H7 (cell line): Measurements from ENCODE around the gene NPHS1. TPM values are rescaled to one million over a fixed set of nuclear protein-coding genes. Genes with fewer than 3 reads are reported as not detected.

Experiments used
- DNase-seq: peaks from one replicate; pipeline ENCODE4 v3.0.0; 2012
- H3K27me3 ChIP-seq: 2 replicates; pipeline ENCODE4 v1.6.0; 2011; ENCODE audit warnings: mild to moderate bottlenecking, low read length; ENCODE audit not compliant: control insufficient read depth, insufficient read depth
- H3K36me3 ChIP-seq: replicated peaks from 2 replicates; pipeline ENCODE4 v1.5.1; 2011; ENCODE audit warnings: low read length; ENCODE audit not compliant: control insufficient read depth, insufficient read depth
- H3K4me3 ChIP-seq: 2 replicates; pipeline ENCODE4 v1.5.1; 2011; ENCODE audit warnings: low read depth, mild to moderate bottlenecking, control low read depth, low read length, moderate library complexity; ENCODE audit not compliant: insufficient read depth
- total RNA-seq: library from RNA; depleted of rRNA; stranded (reverse); fragments of >200 nt; shearing (Covaris generic); gene quantifications from 2 replicates; pipeline ENCODE4 v1.2.3, GENCODE V29; 2014

NPHS1 gene
- total RNA-seq, 1 experiment from 2014 or later: not detected

DNA sequence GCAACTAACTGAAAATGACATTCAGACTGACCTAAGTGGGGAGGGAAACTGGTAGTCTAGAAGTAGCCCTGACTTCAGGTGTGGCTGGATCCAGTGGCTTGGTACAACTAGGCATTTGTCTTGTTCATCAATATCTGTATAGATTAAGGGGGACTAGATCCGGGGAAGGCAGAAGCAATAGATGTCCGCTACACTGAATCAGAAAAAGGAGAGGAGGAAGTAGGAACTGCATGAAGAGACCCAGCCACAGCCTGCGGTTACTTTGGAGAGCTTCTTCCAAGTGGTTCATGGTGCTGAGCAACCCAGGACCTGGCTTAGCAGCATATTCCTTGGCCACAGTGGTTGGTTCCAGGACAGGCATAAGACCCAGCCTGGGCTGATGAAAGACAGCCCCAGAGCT is 29.7 kb downstream of the NPHS1 start:
- H3K36me3 ChIP-seq: no peaks in the 10 kb centered on the region
- no peak for DNase-seq
- H3K27me3 ChIP-seq: peaks cover 2% of the 10 kb centered on the region; the same call in 1 of the 2 replicates
- H3K4me3 ChIP-seq: no peak overlapping the region

DNA sequence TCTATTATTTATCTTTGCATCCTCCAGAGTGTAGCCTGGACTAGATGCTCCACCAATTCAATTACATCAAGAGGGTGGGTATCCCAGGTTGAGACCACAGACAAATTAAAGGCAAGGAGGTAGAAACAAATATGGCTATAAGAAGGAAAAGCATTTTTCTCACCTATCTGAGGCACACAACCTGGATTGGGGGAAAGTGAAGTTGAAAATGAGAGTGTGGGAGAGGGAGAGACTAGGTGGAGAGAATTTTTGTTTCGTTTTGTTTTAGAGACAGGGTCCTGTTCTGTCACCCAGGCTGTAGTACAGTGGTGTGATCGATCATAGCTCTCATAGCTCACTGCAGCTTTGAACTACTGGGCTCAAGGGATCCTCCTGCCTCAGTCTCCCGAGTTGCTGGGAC is 33.9 kb downstream of the NPHS1 start:
- no peaks in the 10 kb centered on the region for H3K27me3 ChIP-seq
- H3K36me3 ChIP-seq: no peaks in the 10 kb centered on the region
- H3K4me3 ChIP-seq: no peak overlapping the region
- no peak for DNase-seq

DNA sequence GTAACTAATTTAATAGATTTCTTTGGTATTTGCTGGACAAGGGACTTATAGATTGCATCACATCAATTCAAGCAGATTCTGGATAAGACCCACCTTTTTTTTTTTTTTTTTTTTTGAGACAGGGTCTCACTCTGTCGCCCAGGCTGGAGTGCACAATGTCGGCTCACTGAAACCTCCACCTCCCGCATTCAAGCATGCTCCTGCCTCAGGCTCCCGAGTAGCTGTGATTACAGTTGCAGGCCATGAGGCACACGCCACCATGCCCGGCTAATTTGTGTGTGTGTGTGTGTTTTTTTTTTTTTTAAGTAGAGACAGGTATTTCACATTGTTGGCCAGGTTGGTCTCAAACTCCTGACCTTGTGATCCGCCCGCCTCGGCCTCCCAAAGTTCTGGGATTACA is 35.5 kb downstream of the NPHS1 start:
- Histone ChIP-seq H3K36me3 (no peaks in the 10 kb centered on the region), H3K27me3 (no peaks in the 10 kb centered on the region; the same call in 1 of the 2 replicates), H3K4me3 (no peak overlapping the region)
- no peak for DNase-seq

DNA sequence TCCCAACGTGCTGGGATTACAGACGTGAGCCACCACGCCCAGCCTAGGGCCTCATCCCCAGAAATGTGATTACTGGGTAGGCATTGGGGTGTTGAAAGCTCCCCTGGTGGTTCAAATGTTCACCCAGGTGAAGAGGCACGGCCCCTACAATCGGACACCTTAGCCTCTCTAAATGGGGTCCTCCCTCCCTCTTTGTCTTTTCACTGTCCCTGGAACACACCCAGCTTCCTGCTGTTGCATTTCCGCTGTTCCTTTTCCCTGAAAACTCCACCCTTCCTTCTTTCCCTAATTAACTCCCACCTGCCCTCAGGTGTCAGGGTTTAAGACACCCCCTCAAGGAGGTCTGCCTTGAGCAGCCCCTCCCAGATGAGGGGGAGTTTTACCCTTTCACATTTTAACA is 36.0 kb downstream of the NPHS1 start:
- H3K4me3 ChIP-seq: no peak overlapping the region
- no peaks in the 10 kb centered on the region; the same call in 1 of the 2 replicates for H3K27me3 ChIP-seq
- peak; percentile 52 for DNase-seq
- no peaks in the 10 kb centered on the region for H3K36me3 ChIP-seq

DNA sequence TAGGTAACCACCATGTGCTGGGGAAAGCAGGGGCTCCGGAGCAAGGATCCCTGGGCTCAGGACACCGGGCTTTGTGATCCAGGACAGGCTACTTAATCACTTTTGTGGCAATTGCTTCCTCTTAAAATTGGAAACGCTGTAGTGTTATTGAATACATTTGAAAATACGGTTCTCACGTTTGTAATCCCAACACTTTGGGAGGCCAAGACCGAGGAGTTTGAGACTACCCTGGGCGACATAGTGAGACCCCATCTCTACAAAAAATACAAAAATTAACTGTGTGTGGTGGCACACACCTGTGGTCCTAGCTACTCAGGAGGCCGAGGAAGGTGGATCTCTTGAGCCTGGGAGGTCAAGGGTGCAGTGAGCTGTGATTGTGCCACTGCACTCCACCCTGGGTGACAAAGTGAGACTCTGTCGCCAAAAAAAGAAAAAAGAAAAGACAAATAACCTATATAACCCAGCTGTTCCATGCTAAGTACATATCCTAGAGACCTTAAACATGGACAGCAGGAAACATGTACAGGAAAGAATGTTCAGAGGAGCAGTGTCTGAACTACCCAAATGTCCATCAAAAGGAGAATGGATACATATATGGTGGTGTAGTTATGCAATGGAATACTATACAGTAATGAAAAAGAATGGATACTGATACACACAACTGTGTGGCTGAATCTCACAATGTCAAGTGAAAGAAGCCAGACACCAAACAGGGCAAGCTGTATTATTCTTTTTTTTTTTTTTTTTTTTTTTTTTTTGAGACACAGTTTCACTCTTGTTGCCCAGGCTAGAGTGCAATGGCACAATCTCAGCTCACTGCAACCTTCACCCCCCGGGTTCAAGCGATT is 39.0 kb downstream of the NPHS1 start:
- Histone ChIP-seq H3K36me3 (no peaks in the 10 kb centered on the region), H3K27me3 (no peaks in the 10 kb centered on the region; the same call in 1 of the 2 replicates), H3K4me3 (no peak overlapping the region)
- no peak for DNase-seq

DNA sequence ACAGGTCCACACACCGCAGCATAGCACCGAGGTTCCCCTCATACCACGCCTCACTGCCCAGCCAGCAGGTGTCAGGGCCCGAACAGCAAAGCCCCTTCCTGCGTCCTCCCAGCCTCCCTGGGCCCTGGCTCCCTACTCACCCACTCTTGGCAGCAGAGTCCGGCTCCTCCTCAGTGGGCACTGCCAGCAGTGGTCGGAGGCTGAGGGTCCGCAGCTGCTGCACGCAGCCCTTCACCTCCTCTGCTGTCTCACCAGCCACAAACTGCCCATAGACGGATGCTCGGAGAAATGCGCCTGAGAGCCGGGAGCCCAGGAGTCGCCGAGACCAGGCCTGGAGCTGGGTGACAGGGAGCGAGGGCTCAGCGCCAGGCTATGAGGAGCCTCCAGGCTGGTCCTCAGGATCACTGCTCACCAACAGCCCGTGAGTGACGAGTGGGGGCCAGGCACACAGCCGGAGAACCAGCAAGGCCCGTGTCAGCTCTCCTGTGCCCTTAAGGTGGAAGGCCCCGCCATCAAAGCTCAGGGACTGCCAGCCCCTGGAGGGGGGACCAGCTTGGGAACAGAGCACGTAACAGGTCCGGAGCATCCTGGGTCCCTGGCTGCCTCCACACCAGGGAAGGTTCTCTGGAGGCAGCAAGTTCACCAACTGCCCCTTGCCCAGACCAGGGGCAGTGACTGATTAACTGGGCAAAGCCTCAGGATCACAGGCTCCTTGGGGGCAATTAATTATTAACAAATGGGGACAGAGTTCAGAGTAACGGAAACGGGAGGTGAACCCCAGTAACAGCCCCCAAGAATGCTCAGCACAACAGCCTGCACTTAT is 39.9 kb downstream of the NPHS1 start, which contains the start of gene PRODH2:
Gene PRODH2 (minus strand): TSS at position 626 of the 823 bp plus-strand sequence. CDS start 40 bp downstream, at position 586.
- H3K36me3 ChIP-seq: no peaks in the 10 kb centered on the region
- no peak within 1 kb of the TSS for H3K4me3 ChIP-seq
- DNase-seq: no peak
- H3K27me3 ChIP-seq: no peaks in the 10 kb centered on the region; the same call in 1 of the 2 replicates

DNA sequence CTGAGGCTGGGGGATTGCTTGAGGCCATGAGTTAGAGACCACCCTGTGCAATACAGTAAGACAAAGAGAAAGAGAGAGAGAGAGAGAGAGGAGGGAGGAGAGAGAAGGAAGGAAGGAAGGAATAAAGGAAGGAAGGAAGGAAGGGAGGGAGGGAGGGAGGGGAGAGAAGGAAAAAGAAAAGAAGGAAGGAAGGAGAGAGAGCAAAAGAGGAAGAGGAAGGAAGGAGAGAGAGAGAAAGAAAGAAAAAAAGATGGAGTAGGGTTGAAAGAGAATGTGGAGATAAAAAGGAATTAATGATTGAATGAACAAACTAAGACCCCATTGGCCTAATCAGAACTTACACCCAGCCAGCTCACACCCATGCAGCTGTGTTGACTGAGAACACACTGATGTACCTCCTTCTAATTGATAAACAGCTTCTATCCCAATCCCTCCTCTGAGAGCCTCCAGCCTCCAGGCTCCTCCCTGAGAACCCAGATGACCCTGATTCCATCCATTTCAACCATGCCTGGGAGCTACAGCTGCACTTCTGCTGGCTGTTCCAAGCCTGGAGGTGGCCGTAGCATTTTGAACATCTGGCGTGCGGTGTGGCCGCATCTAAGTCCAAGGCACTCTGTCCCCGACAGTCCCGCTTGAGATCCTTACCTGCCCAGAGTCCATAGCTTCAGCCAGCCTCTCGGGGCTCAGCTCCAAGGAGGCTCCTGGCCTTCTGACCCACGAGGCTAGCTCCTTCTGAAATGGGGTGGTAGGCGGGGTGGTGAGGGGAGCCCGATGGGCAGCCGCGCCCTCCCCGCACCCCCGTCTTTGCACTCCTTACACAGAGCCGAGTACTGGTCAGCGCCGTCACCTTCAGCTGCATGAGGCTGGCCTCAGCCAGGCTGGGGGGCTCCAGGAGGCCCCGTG is 40.7 kb downstream of the NPHS1 start:
- Histone ChIP-seq H3K4me3 (no peak overlapping the region), H3K36me3 (no peaks in the 10 kb centered on the region), H3K27me3 (no peaks in the 10 kb centered on the region; the same call in 1 of the 2 replicates)
- DNase-seq: peak; percentile 49

DNA sequence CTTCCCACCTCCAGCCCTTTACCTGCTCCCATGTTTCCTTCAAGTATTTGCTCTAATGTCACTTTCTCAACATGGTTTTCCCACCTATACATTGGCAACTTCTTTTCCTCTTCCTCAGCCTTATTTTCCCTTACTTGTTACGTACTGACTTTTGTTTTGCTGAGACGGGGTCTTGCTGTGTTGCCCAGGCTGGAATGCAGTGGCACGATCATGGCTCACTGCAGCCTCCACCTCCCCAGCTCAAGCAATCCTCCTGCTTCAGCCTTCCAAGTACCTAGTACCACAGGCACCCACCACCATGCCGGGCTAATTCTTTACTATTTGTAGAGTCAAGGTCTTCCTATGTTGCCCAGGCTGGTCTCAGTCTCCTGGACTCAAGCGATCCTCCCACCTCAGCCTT is 44.7 kb downstream of the NPHS1 start:
- no peaks in the 10 kb centered on the region; the same call in 1 of the 2 replicates for H3K27me3 ChIP-seq
- no peak for DNase-seq
- H3K36me3 ChIP-seq: no peaks in the 10 kb centered on the region
- H3K4me3 ChIP-seq: no peak overlapping the region

DNA sequence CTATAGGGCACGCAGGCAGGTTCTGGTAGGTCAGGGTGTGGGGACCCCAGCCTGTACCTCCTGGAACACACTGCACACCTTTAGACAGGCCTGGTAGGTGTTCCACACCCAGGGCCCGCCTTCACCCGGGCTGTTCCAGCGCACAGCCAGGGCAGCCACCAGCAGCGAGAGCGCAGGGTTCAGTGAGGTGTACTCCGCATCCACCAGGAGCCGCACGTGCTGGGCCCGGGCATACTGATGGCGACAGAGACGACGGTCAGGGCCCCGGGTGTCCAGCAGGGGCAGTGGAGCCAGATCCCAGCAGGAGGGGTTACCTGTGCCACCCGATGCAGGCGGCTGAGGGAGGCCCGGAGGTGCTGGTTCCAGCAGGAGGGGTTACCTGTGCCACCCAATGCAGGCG is 45.7 kb downstream of the NPHS1 start:
- Histone ChIP-seq H3K36me3 (no peaks in the 10 kb centered on the region), H3K4me3 (no peak overlapping the region), H3K27me3 (no peaks in the 10 kb centered on the region)
- DNase-seq: peak; percentile 61

DNA sequence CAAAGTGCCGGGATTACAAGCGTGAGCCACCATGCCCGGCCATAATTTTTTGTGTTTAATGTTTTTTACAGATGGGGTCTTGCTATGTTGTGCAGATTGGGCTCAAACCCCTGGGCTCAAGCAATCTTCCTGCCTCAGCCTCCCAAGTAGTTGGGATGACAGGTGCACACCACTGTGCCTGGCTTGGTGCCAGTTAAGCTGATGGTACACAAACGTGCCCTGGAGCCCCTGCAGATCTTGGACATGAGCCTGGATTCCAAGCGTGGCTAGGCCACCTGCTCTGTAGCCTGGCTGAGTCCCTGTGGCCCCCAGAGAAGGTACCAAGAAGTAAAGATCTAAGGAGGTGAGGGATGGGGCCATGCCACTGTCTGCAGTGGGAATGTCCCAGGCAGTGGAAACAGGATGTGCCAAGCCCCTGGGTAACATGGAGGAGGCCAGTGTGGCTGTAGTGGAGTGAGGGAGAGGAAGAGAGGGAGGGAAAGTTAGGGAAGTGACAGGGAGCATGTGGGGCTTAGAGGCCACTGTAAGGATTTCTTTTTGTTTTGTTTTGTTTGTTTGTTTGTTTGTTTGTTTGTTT is 46.7 kb downstream of the NPHS1 start:
- Histone ChIP-seq H3K27me3 (no peaks in the 10 kb centered on the region), H3K4me3 (no peak overlapping the region), H3K36me3 (no peaks in the 10 kb centered on the region)
- DNase-seq: peak; percentile 20

DNA sequence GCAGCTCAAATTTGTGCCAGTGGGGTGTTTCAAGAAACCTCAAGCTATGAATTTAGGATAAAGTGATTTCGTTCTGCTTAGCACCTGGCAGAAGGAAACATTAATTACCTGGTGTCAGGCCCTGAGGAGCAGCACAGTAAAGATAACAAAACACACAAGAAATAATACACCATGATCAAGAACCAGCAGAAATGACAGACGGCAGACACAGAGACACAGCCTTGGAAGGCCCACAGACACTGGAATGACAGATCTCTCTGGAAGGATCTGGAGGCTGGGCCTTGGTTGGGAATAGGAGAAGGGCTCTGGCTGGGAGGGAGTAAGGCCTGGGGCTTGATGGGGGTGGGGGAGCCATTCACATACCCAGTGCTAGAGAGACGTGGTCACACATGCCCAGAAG is 50.5 kb downstream of the NPHS1 start:
- Histone ChIP-seq H3K27me3 (peaks cover 3% of the 10 kb centered on the region; the same call in 1 of the 2 replicates), H3K4me3 (no peak overlapping the region), H3K36me3 (no peaks in the 10 kb centered on the region)
- DNase-seq: peak; percentile 25

DNA sequence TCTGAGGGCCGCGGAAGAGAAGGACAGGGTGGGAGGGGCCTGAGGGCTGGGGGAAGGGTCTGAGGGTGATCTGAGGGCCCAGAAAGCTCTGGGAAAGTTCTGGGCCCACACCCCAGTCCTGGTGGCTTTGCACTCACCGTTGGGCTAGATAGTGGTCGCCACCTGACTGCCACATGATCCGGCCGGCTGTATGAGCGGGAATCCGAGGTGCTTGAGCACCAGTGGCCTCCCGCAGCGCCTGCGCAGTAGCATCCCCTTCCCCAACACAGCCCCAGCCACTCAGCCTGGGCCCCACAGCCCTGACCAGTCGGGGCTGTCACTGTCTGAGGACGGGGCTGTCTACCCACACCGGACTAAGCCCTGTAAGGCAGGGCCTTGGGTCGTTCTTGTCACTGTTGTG is 54.6 kb downstream of the NPHS1 start:
- H3K36me3 ChIP-seq: no peaks in the 10 kb centered on the region
- peak; percentile 89 for DNase-seq
- H3K4me3 ChIP-seq: no peak overlapping the region; the same call in 1 of the 2 replicates
- H3K27me3 ChIP-seq: peaks cover 3% of the 10 kb centered on the region; the same call in 1 of the 2 replicates

DNA sequence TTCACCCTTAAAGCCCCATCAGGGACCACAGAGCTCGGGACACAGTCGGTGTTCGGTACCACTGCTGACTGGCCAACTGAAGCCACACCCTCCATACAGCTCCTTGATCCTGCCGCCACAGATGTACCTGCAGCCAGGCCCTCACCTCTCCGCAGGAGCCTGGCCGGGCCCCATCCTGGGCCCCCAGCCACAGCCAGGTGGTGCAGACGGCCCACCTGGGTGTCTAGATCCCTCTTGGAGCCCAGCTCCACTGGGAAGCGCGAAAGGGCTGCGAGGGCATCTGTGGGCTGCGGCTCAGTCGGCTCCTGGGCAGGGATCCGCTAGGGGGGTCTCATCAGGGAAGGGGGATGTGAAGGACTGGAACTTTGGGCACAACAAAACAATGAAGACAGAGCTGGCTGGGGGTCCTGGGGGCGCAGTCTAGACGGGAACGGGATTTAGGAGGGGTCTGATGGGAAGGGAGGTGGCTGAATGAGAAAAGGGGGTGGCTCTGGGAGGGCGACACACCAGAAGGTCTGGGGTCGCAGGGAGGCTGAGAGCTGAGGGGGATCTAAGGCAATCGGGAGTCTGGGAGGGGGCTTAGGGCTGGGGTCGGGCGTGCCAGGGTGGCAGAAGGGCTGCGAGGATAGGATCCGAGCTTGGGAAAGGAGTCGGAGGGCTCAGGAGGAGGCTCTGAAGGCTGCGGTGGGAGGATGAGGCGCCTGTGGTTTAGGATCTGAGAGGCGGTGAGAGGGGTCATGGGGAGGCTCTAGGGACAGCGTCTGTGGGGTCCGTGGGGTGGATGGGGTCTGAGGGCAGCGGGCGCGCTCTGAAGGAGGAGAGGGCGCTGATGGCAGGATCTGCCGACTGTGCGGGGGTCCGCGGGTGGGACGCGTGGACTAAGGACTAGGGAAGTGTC is 55.4 kb downstream of the NPHS1 start:
- Histone ChIP-seq H3K36me3 (no peaks in the 10 kb centered on the region), H3K4me3 (no peak overlapping the region; the same call in 1 of the 2 replicates), H3K27me3 (peaks cover 3% of the 10 kb centered on the region; the same call in 1 of the 2 replicates)
- DNase-seq: peak; percentile 71
